Measurements from ENCODE around the gene SH3PXD2A. TPM values are rescaled to one million over a fixed set of nuclear protein-coding genes. Genes with fewer than 3 reads are reported as not detected.
A peak's percentile ranks its signal among the peaks of the same experiment; 100 is the strongest.

Gene SH3PXD2A
- total and polyA plus RNA-seq, 10 donors, result 2.6 to 50.0 (median 35.2) TPM

GRCh38 chr10:103592186-103593021 is 263.0 kb downstream of the SH3PXD2A start:
- intact Hi-C loops (cut with DNase I; ENCODE audit: low total_unique reads), result no loop called here
- peaks cover 0 to 8% (median 0%) of the 10 kb centered on the region in 6 donors for H3K36me3 ChIP-seq
- H3K27me3 ChIP-seq (replicated peaks in 1 of 7), result no peaks in the 10 kb centered on the region
- TF ChIP-seq POLR2AphosphoS5 (IDR thresholded peaks at IDR 0.05) (peak in 2 of 3 donors; percentile 24 to 39), POLR2A (IDR thresholded peaks at IDR 0.05) (no peak), CTCF (IDR thresholded peaks at IDR 0.05 in 8 of 11, conservative IDR thresholded peaks at IDR 0.05 in 3 of 11) (peak in 9 of 11 experiments; percentile 27 to 68 (median 56))
- DNase-seq, result no peak
- 77 to 91% (median 88%) methylated on average over 13 to 15 of the region's 15 CpGs for WGBS, 5 donors
- H3K4me1 ChIP-seq, result no peaks in the 10 kb centered on the region
- no peak overlapping the region for H3K4me3 ChIP-seq
- peaks cover 0 to 5% (median 0%) of the 10 kb centered on the region in 8 donors for H3K9me3 ChIP-seq
- H3K27ac ChIP-seq, result no peak overlapping the region

GRCh38 chr10:103590744-103591291 is 264.6 kb downstream of the SH3PXD2A start:
- TF ChIP-seq CTCF (IDR thresholded peaks at IDR 0.05 in 8 of 11, conservative IDR thresholded peaks at IDR 0.05 in 3 of 11) (no peak), POLR2AphosphoS5 (IDR thresholded peaks at IDR 0.05) (peak in 1 of 3 donors; percentile 46)
- H3K27me3 ChIP-seq (replicated peaks in 1 of 7), result no peaks in the 10 kb centered on the region
- intact Hi-C loops (cut with DNase I; ENCODE audit: low total_unique reads), result no loop called here
- 84 to 92% (median 89%) methylated on average over 4 to 6 of the region's 6 CpGs for WGBS, 5 donors
- no peak overlapping the region for H3K4me3 ChIP-seq
- peaks cover 0 to 8% (median 0%) of the 10 kb centered on the region in 8 donors for H3K9me3 ChIP-seq
- DNase-seq, result no peak
- H3K27ac ChIP-seq, result no peak overlapping the region
- H3K36me3 ChIP-seq, result peaks cover 0 to 8% (median 0%) of the 10 kb centered on the region in 6 donors
- no peaks in the 10 kb centered on the region for H3K4me1 ChIP-seq

GRCh38 chr10:103590060-103590459 is 265.3 kb downstream of the SH3PXD2A start:
- Histone ChIP-seq H3K4me3 (no peak overlapping the region), H3K9me3 (peaks cover 0 to 8% (median 0%) of the 10 kb centered on the region in 8 donors), H3K27me3 (replicated peaks in 1 of 7) (peaks cover 0 to under 1% (median 0%) of the 10 kb centered on the region in 7 donors), H3K27ac (no peak overlapping the region), H3K36me3 (peaks cover 0 to 8% (median 0%) of the 10 kb centered on the region in 6 donors), H3K4me1 (peaks cover 0 to 1% (median under 1%) of the 10 kb centered on the region in 6 donors)
- DNase-seq, result no peak
- intact Hi-C loops (cut with DNase I; ENCODE audit: low total_unique reads), result no loop called here
- TF ChIP-seq POLR2AphosphoS5 (IDR thresholded peaks at IDR 0.05), result peak in 1 of 3 donors; percentile 6
- no peak for TF ChIP-seq CTCF (IDR thresholded peaks at IDR 0.05 in 8 of 11, conservative IDR thresholded peaks at IDR 0.05 in 3 of 11)
- WGBS, 5 donors, result 91 to 96% (median 91%) methylated on average over 18 to 20 of the region's 20 CpGs

GRCh38 chr10:103589074-103589630 is 266.2 kb downstream of the SH3PXD2A start:
- intact Hi-C loops (cut with DNase I; ENCODE audit: low total_unique reads), result no loop called here
- Histone ChIP-seq H3K4me1 (peaks cover 0 to 11% (median 7%) of the 10 kb centered on the region in 6 donors), H3K36me3 (peaks cover 0 to 8% (median 0%) of the 10 kb centered on the region in 6 donors), H3K27me3 (replicated peaks in 1 of 7) (peaks cover 0 to 9% (median 0%) of the 10 kb centered on the region in 7 donors), H3K9me3 (peaks cover 0 to 8% (median 0%) of the 10 kb centered on the region in 8 donors), H3K4me3 (no peak overlapping the region), H3K27ac (no peak overlapping the region)
- no peak for DNase-seq
- TF ChIP-seq POLR2AphosphoS5 (IDR thresholded peaks at IDR 0.05) (peak in 1 of 3 donors; percentile 42), CTCF (IDR thresholded peaks at IDR 0.05 in 8 of 11, conservative IDR thresholded peaks at IDR 0.05 in 3 of 11) (no peak)
- 84 to 93% (median 90%) methylated on average over 15 of the region's 15 CpGs for WGBS, 5 donors
